ENCODE measurements around the gene NFE2L2.
"Not testable (repeated sequence)": the region's sequence is repeated elsewhere in the genome, so short reads cannot be mapped to it uniquely, and the experiment has no call there.

Gene NFE2L2

DNA sequence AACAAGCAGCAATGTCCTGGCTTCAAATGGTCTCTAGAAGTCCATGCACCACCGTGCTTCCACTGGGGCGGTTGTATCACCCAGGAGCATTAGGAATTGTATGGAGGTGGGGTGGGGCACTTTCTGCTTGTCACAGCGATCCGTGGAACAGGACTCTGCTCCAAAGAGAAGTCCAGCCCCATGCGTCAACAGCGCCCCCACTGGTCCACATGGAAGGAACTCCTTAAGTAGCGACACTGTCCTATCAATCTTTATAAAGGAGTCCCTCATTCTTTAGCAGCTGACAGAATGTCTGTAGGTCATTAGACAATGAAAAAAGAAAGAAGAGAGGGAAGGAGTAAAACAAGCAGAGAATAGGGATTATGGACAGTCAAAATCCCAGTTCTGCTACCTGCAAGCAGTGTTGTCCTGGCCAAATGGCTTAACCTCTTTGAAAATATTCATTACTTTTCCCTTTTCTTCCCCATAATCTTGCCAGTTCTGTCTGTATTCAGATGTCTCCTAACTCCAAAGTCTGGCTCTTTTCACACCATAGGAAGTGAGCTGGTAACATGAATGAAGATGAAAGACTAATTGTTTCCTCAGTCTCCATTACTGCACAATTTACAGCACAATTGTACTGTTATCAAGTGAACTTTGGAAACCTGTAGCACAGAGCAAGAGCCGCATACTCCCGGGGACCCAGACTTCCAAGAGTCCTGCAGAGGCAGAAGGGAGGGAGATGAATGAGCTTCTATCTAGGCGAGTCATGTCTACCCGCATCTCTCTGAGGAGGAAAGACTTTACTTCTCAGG is 9.9 kb downstream of the NFE2L2 start:
- no peak for DNase-seq

DNA sequence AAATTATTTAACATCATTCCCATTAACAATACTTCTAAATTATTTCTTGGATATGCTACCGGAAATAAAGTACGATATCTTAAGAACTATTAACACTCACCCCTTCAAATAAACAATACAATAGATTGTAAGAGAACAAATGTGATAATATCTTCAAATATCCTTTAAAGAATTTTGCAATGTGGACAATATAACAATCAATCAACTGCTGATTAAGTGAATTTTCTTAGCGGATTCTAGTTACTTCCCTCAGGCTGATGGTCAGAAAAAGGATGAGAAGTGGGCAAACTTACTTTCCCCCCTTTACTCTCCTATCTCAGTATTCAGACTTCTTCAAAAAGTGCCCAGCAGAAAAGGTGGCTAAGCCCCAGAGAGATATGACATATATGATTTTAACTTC is 10.8 kb downstream of the NFE2L2 start:
- DNase-seq: no peak

DNA sequence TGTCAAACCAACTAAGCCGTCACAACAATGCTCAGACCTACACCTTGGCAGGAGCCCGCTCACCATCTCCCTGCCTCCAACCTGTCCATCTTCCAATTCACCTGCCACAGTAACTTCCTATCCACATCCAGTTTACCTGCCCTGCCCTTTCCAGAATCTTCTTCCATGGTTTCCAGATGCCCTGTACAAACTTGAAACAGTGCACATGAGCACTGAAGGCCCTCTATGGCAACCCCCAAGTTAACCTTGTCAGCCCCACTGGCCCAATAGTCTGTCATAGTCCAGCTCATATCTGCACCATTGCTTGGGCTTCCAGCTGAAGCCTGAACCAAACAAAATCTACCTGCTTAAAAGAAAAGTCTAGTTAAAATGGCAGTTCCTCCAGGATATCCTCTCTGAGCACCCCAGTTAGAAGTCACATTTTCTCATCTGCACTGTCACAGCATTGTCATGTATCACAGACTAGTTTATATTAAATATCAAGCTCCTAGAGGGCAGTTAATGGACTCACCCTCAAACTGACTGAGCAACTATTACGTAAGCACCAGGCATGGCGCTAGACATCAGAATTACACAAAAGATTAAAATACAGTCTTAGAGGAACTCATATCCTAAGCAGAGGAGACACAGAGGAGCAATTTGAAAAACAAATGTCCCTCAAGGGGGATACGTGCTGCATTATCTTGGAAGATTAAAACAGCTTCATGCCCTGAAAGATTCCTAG is 11.6 kb downstream of the NFE2L2 start:
- DNase-seq: no peak

DNA sequence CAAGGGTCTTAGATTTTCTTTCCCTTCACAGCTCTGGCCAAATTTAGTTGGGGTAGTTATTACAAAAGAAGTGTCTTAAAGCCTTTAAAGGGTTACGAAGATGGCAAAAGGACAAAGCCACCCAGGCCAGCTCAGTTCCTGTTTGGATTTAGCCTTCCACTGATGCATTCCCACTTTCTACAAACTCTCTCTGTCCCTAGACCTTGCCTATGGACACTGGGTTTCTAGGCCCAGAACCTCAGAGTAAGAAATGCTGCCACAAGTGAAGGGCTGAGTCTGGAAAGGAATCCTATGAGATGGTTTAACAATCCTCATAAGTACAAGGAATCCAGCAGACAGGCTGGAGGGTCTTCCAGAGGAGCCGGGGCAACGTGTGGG is 13.4 kb downstream of the NFE2L2 start:
- no peak for DNase-seq

DNA sequence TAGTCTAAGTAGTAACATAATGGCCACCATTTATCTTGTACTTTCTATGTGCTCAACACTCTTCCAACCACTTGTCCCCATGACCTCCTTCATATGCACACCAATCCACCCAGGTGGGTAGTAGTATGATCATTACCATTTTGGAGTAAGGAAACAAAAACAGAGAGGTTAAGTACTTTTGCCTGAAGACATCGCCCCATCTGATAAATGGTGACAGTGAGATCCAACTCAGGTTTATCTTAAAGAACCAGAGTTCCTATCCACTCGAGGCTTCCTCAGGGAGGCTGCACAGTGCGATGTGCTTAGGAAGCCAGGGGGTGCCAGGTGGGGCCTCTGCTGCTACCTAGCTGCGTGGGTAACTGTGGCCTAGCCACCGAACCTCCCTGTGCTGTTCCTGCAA is 14.1 kb downstream of the NFE2L2 start:
- no peak for DNase-seq

DNA sequence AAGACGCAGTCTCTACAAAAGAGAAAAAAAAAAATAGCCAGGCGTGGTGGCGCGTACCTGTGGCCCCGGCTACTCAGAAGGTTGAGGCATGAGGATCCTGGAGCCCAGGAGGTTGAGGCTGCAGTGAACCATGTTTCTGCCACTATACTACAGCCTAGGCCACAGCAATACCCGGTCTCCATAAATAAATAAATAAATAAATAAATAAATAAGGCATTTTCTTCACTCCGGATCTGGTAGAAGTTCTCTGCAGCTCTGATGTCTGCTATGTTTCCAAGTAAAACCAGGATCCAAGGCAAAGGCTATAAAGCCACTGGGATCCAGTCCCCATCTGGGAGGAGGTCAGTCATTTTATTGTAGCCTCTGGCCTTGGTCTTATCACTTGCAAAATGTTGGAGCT is 15.5 kb downstream of the NFE2L2 start:
- no peak for DNase-seq

DNA sequence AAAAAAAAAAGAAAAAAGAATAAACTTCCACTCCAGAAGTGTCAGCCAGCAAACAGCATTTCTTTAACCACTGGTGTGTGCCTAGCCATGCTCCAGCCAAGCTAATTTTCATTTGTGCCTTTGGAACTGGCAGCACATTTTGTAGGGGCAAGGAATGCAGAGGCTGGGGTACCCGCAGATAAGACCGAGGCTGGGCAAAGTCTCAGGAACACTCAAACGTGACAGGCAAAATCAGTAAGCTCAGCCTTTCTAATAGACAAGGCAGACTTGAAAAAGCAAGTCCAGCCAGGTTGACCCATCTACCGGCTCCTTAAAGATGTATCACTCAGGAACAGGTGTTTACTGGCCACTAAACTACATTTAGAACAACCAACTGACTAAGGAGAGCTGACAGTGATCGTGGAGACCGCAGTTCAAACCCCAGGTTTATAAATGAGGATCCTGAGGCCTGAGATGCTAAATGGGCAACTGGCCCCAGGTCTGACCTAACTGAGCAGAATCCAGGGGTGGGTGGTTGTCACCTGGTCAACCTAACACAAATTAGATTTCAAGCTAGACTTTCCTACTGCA is 16.7 kb downstream of the NFE2L2 start:
- DNase-seq: no peak

DNA sequence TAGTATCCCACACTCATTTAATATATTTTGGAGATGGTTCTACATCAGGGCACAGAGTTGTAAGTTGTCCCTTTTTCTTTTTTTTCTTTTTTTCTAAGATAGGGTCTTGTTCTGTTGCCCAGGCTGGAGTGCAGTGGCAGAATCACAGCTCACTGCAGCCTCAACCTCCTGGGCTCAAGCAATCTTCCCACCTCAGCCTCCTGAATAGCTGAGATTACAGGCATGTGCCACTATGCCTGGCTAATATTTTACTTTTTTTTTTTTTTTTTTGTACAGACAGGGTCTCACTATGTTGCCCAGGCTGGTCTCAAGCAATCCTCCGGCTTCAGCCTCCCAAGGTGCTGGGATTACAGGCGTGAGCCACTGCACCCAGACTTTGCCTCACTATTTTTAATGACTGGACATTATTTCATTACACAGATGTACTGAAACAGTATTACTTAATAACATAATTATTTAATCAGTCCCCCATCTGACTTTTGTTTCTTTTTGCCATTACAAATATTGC is 17.9 kb downstream of the NFE2L2 start:
- not testable (repeated sequence) for DNase-seq

DNA sequence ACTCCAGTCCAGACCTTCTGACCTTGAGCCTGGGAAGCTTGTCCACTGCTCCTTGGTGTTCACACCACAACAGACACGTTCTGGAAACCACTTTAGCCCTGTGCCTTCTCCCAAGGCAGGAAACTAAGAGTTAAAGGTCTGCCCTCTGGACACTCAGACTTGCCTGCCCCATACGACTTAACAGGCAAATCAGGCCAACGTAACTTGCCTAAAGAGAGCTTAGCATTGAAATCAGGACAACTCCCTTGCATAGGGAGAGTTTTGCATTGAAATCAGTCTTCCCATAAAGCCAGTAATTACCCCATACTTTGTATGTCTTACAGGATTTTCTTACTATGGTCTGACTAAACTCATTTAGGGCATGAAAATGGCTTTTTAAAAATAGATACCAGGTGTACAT is 18.5 kb downstream of the NFE2L2 start:
- no peak for DNase-seq

DNA sequence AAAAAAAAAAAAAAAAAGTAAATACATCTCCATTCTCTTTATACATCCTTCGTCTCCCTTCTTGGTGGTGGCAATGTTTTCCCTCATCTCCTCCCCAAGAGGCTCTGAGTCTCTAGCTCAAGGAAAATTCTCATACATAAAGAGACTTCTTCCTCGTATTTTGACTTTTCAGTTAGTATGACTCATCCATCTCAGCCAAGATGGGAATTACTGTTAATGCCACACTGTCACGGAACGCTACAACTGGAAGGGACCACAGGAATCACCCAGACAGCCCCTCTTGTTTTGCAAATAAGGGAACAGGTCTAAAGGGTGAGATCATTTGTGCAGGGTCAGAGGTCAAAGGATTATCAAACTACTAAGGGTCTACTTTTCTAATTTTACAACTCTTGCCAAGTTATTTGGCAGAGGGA is 19.5 kb downstream of the NFE2L2 start:
- no peak for DNase-seq

DNA sequence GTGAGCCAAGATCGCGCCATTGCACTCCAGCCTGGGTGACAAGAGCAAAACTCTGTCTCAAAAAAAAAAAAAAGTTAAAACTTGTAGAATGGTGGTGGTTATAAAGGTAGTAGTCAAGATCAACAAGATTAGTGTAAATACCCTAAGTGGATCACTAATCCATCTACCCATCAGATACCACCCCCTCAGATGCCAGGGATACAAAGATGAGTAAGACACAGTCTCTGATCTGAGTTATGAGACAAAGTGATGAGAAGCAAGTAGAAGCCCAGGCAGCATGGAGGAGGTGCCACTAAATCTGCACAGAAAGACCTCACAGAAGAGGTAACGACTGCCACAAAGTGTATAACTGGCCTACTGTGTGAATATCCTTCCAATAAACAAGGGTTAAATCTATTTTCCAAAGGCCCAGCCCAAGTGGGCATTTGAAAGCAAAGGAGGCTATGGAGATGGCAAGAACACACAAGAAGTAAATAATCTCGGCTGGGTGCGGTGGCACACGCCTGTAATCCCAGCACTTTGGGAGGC is 20.2 kb downstream of the NFE2L2 start:
- DNase-seq: no peak

DNA sequence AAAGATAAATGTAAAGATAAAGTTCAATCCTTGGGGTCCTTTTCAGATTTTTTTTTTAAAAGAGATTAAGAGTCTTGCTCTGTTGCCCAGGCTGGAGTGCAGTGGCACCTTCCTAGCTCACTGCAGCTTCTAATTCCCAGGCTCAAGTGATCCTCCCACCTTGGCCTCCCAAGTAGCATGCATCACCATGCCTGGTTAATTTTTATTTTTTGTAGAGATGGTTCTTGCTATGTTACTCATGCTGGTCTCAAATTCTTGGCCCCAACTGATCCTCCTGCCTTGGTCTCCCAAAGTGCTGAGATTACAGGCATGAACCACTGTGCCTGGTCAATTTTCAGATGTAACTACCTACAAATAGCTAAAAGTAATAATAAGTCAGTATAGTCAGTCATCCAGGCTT is 21.1 kb downstream of the NFE2L2 start:
- DNase-seq: no peak

DNA sequence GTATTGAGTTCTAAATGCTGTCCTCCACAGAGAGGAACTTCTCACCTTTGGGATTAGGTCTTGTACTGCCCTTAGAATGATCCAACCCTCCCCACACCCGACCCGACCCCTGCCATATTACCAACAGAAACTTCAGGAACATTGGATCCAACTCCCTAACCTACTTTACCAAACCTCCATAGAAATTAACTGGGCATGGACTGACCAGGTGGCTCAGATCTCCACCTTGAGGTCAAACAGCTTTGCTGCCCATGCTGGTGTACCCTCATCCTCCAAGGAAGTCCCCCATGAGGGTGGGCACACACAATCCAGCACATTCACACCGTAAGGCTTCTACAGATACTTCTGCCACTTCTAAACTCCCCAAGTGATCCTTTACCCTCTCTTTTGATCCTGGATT is 21.5 kb downstream of the NFE2L2 start:
- no peak for DNase-seq

DNA sequence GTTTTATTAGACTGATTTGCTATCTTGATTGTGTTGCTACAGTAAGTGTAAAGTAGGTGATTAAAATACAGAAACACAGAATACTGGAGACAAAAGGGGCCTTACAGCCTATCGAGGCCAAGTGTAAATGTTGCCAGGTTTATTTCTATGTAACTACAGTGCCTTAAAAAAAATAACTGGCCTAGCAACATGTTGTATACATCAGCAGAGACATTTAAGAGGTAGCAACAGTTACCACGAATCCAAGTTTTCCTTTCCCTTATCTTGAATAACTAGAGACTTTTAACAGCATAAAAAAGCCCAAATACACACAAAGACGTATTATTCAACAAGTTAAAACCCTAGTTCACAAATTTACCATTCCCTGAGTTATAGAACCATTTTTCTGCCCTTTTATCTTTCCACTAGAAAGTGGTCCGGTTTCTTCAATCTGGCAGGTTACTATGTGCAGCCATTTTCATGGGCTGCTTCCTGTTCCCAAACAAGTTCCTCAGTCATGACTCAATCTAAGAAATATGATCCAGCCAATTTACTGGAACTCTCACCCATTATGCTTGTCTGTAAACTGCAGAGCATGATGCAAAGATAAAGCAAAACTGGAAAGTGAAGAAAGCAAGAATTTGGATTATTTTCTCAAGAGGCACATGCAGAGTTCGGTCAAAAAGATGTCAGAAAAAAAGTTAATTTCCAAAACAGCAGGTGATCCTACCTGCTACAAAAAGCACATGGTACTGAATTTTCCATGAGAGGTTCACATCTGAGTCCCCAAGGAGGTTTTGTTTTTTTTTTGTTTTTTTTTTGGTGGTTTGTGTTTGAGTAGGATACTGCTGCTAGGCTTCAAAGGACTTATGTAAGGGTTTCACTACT is 22.2 kb downstream of the NFE2L2 start:
- no peak for DNase-seq

DNA sequence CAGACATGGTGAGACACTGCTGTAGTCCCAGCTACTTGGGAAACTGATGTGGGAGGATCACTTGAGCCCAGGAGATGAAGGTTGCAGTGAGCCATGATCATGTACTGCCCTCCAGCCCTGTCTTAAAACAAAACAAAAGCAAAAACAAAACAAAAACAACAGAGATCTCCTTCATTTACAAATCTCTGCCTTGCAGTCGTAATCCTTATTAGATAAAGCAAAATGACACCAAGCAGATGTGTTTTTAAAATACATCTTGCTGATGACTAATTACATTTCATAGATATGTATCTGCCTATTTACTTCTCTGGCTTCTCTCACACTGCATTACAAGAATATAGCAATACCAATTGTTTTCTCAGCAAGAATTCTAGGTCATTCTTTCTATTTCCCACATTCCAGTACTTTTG is 22.8 kb downstream of the NFE2L2 start:
- DNase-seq: no peak

DNA sequence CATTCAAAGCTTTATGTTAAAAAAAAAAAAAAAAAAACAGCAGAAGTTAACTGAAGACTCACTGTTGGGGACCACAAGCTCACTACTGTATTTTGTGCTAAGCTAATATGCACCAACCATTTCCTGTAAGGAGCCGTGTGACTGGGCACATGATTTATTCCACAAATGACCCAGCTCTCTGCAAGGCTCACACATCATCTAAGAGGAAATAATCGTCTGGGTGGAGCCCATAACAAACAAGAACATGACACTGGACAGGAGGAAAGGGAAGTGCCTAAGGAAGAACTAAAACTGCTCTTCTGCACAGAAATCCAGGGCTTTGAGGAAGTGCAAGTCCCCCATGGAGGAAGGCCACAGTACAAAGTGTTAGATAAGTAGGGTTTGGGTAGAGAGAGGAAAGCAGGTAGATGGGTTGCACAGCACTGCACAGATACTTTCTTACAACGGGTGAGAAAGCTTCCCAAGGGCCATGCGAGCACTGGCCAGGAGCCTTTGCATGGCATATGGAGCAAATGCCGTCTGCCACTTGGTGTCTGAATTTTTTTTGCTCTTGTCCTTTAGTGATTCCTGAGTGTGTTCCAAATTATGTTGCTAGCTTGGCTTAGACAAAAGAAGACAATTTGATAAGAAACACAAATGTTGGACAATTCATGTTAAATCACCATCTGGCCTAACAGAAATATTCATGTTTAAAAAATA is 24.4 kb downstream of the NFE2L2 start:
- DNase-seq: no peak

DNA sequence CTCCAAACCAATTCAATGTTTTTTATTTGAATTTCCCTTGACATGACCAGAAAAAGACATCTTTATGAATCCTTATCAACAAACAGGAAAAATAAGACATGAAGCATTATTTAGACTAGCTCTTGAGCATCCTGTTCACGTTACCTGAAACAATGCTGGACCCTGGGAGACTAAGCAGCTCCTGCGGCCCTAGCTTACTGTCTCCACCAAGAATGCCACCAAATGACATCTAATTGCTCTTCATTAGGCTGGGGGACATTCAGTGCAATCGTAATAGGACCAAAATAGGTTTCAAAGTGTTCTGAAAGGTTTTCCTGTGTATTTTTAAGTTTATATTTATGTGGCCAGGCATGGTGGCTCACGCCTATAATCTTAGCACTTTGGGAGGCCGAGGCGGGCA is 25.5 kb downstream of the NFE2L2 start:
- no peak for DNase-seq

DNA sequence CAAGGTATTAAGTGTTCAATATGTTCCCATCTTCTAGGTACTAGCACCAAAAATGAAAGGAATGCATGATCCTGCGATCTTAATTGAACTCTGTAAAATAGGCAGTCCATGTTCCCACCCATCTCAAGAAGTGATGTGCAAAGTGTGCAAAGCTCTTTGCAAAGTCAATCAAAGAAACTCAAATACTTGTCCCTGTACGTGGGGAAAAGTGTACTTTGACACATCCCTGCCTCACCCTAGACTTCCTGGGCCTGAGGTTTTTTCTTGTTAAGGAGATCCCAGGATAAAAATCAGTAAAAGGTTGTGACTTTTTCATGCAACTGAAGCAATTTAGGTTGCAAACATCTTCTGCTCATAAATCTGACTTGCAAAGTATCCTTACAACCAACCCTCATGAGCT is 26.6 kb downstream of the NFE2L2 start:
- DNase-seq: no peak

DNA sequence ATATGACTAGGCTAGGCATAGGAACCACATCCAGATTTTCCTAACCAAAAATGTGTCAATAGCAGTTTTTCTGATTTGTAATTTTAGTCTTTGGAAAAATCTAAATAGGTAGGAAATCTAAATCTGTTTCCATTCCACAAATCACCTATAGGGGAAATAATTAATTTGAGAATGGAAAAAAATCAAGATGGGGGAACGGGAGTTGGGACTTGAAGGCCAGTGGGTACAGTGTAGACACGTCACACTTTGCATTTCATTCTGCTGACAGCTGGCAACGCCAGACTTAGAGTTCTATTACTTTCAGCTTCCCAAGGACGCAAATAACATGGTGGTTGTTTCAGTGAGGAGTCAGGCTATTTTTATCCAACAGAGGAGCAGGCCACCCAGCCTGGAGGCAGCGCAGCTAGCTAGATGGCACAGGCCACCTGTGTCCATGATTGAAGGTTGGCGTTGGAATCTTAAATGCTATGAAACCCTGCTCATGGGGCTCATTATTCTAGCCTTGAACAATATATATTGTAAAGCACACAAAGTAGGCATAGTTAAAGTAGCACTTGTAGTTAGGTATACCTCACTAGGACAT is 28.6 kb downstream of the NFE2L2 start:
- no peak for DNase-seq

DNA sequence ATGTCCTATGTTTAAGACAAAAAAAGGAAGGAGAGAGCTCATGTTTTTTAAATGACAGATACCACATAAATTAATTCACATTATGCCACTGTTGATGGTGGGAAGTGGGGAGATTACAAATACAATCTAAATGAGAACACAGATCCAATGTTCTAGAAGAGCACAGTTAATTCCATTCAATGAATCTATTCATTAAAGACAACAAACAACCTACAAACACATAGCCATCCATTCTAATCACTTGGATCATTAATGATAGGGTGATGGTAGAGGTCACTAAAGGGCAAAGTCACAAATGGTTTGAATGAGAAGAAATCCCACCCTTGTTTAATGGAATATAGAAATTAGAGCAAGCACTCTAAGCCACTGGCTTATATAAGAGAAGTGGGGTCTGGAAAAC is 30.3 kb downstream of the NFE2L2 start:
- no peak for DNase-seq

DNA sequence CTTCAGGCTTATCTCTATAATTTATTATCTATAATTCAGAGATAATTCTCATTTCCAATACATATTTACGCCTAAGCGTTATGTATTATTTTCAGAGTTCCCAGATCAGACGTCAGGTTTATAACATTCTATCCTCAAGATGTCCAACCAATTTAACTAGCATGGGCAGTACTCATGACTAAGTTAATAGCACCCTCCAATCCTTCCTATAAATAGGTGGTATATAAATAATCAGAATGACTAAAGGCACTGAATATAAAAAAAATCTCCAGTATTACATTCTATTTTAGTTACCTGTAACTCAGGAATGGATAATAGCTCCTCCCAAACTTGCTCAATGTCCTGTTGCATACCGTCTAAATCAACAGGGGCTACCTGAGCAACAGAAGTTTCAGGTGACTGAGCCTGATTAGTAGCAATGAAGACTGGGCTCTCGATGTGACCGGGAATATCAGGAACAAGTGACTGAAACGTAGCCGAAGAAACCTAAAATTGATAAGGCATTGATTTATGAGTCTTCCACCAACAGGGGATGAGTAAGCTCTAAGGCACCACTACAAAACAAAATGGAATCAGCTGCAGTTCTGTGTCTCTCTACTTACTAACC is 32.3 kb downstream of the NFE2L2 start:
- no peak for DNase-seq

All from activated CD4-positive, alpha-beta T cell treated with anti-CD3 and anti-CD28 coated beads, Interleukin-2, amount 50 U/mL, for 1 hour (primary cell).